ENCODE results near the gene ASPM. TPM values are rescaled to one million over a fixed set of nuclear protein-coding genes. Genes with fewer than 3 reads are reported as not detected.

Gene ASPM
- total RNA-seq, 2 experiments from 2014 or later: 92.8 to 104 TPM

- DNase-seq: no peak
- peaks cover 68% of the 10 kb centered on the region for H3K36me3 Mint-ChIP-seq (ENCODE audit: low read depth)
These were observed 7.3 kb downstream of the ASPM start for GRCh38 chr1:197139169-197139568.

GRCh38 chr1:197137322-197137721, 9.1 kb downstream of the ASPM start:
- no peak for DNase-seq
- CTCF ChIA-PET: no interaction called here
- peaks cover 43% of the 10 kb centered on the region for H3K4me1 Mint-ChIP-seq
- peaks cover 63% of the 10 kb centered on the region for H3K36me3 Mint-ChIP-seq (ENCODE audit: low read depth)
- H3K9me3 Mint-ChIP-seq: no peaks in the 10 kb centered on the region
- POLR2A ChIA-PET: no interaction called here
- H3K4me3 Mint-ChIP-seq: no peak overlapping the region
- no peaks in the 10 kb centered on the region for H3K27me3 Mint-ChIP-seq
- H3K27ac Mint-ChIP-seq: peak overlapping the region; percentile 36

More at GRCh38 chr1:197139169-197139568, 7.3 kb downstream of the ASPM start:
- H3K27ac Mint-ChIP-seq: no peak overlapping the region
- no peak overlapping the region for H3K4me3 Mint-ChIP-seq
- CTCF ChIA-PET: no interaction called here
- POLR2A ChIA-PET: no interaction called here
- no peaks in the 10 kb centered on the region for H3K27me3 Mint-ChIP-seq
- peaks cover 57% of the 10 kb centered on the region for H3K4me1 Mint-ChIP-seq
- H3K9me3 Mint-ChIP-seq: no peaks in the 10 kb centered on the region

GRCh38 chr1:197130677-197131304, 15.7 kb downstream of the ASPM start:
- Mint-ChIP-seq H3K36me3 (ENCODE audit: low read depth) (peaks cover 60% of the 10 kb centered on the region), H3K27me3 (no peaks in the 10 kb centered on the region), H3K9me3 (no peaks in the 10 kb centered on the region), H3K4me1 (peaks cover 7% of the 10 kb centered on the region), H3K27ac (no peak overlapping the region), H3K4me3 (no peak overlapping the region)
- ChIA-PET POLR2A (interaction anchor here (0.5 kb wide), 1 partner anchor 15 kb away, joined by 3 read pairs; no protein-coding TSS in a partner anchor), CTCF (interaction anchor here (0.8 kb wide), 1 partner anchor 12 kb away, joined by 3 read pairs; no protein-coding TSS in a partner anchor)
- no peak for DNase-seq

- H3K27me3 Mint-ChIP-seq: no peaks in the 10 kb centered on the region
These were observed 16.8 kb downstream of the ASPM start for GRCh38 chr1:197129698-197130097.

GRCh38 chr1:197127246-197127912, 19.1 kb downstream of the ASPM start:
- POLR2A ChIA-PET: no interaction called here
- Mint-ChIP-seq H3K36me3 (ENCODE audit: low read depth) (peaks cover 62% of the 10 kb centered on the region), H3K4me1 (peaks cover 1% of the 10 kb centered on the region), H3K27me3 (no peaks in the 10 kb centered on the region), H3K4me3 (no peak overlapping the region), H3K27ac (no peak overlapping the region), H3K9me3 (no peaks in the 10 kb centered on the region)
- no peak for DNase-seq
- CTCF ChIA-PET: interaction anchor here (1.0 kb wide), 1 partner anchor 26 kb away, joined by 3 read pairs; no protein-coding TSS in a partner anchor

More at GRCh38 chr1:197129698-197130097, 16.8 kb downstream of the ASPM start:
- DNase-seq: no peak
- Mint-ChIP-seq H3K36me3 (ENCODE audit: low read depth) (peaks cover 64% of the 10 kb centered on the region), H3K27ac (peak overlapping the region; percentile 68), H3K4me3 (no peak overlapping the region), H3K4me1 (peaks cover 5% of the 10 kb centered on the region), H3K9me3 (no peaks in the 10 kb centered on the region)
- ChIA-PET POLR2A (no interaction called here), CTCF (no interaction called here)

GRCh38 chr1:197126691-197127090, 19.8 kb downstream of the ASPM start:
- H3K4me1 Mint-ChIP-seq: peaks cover 1% of the 10 kb centered on the region
- CTCF ChIA-PET: interaction anchor here (1.0 kb wide), 1 partner anchor 25 kb away, joined by 3 read pairs; no protein-coding TSS in a partner anchor

GRCh38 chr1:197124376-197124775, 22.1 kb downstream of the ASPM start:
- Mint-ChIP-seq H3K4me3 (no peak overlapping the region), H3K4me1 (peaks cover 3% of the 10 kb centered on the region), H3K27me3 (no peaks in the 10 kb centered on the region), H3K9me3 (no peaks in the 10 kb centered on the region), H3K27ac (no peak overlapping the region), H3K36me3 (ENCODE audit: low read depth) (peaks cover 60% of the 10 kb centered on the region)
- ChIA-PET CTCF (no interaction called here), POLR2A (no interaction called here)
- no peak for DNase-seq

More at GRCh38 chr1:197126691-197127090, 19.8 kb downstream of the ASPM start:
- DNase-seq: no peak
- no peaks in the 10 kb centered on the region for H3K9me3 Mint-ChIP-seq
- peak overlapping the region; percentile 13 for H3K27ac Mint-ChIP-seq
- H3K36me3 Mint-ChIP-seq (ENCODE audit: low read depth): peaks cover 68% of the 10 kb centered on the region
- no peak overlapping the region for H3K4me3 Mint-ChIP-seq
- no peaks in the 10 kb centered on the region for H3K27me3 Mint-ChIP-seq
- POLR2A ChIA-PET: no interaction called here

GRCh38 chr1:197116156-197116555, 30.3 kb downstream of the ASPM start:
- DNase-seq: no peak
- CTCF ChIA-PET: no interaction called here
- Mint-ChIP-seq H3K27me3 (no peaks in the 10 kb centered on the region), H3K36me3 (ENCODE audit: low read depth) (peaks cover 68% of the 10 kb centered on the region), H3K4me1 (peaks cover 3% of the 10 kb centered on the region), H3K27ac (no peak overlapping the region), H3K4me3 (no peak overlapping the region), H3K9me3 (no peaks in the 10 kb centered on the region)
- POLR2A ChIA-PET: no interaction called here

- ChIA-PET POLR2A (no interaction called here), CTCF (no interaction called here)
- H3K27ac Mint-ChIP-seq: no peak overlapping the region
- peaks cover 12% of the 10 kb centered on the region for H3K4me1 Mint-ChIP-seq
- H3K36me3 Mint-ChIP-seq (ENCODE audit: low read depth): peaks cover 84% of the 10 kb centered on the region
- no peak overlapping the region for H3K4me3 Mint-ChIP-seq
- H3K27me3 Mint-ChIP-seq: no peaks in the 10 kb centered on the region
- no peaks in the 10 kb centered on the region for H3K9me3 Mint-ChIP-seq
- no peak for DNase-seq
These were observed 39.6 kb downstream of the ASPM start for GRCh38 chr1:197106869-197107268.

GRCh38 chr1:197103300-197103699, 43.2 kb downstream of the ASPM start:
- DNase-seq: no peak
- Mint-ChIP-seq H3K36me3 (ENCODE audit: low read depth) (peaks cover 79% of the 10 kb centered on the region), H3K27ac (no peak overlapping the region), H3K27me3 (no peaks in the 10 kb centered on the region), H3K4me3 (no peak overlapping the region), H3K9me3 (peaks cover 2% of the 10 kb centered on the region), H3K4me1 (peaks cover 25% of the 10 kb centered on the region)
- CTCF ChIA-PET: interaction anchor here (0.7 to 1.8 kb wide), 4 partner anchors 9 to 18 kb away, joined by 3 to 5 read pairs (median 3); no protein-coding TSS in a partner anchor
- POLR2A ChIA-PET: no interaction called here

GRCh38 chr1:197101978-197102377, 44.5 kb downstream of the ASPM start:
- no peak for DNase-seq
- Mint-ChIP-seq H3K4me1 (peaks cover 25% of the 10 kb centered on the region), H3K9me3 (peaks cover 2% of the 10 kb centered on the region), H3K27ac (no peak overlapping the region), H3K36me3 (ENCODE audit: low read depth) (peaks cover 72% of the 10 kb centered on the region), H3K27me3 (no peaks in the 10 kb centered on the region), H3K4me3 (no peak overlapping the region)
- CTCF ChIA-PET: interaction anchor here (0.8 to 1.0 kb wide), 2 partner anchors 20 to 25 kb away, joined by 3 read pairs; no protein-coding TSS in a partner anchor
- POLR2A ChIA-PET: no interaction called here

- no peak overlapping the region for H3K4me3 Mint-ChIP-seq
- H3K4me1 Mint-ChIP-seq: peaks cover 23% of the 10 kb centered on the region
- peaks cover 2% of the 10 kb centered on the region for H3K9me3 Mint-ChIP-seq
- CTCF ChIA-PET: interaction anchor here (0.6 to 1.2 kb wide), 2 partner anchors 12 to 19 kb away, joined by 3 read pairs; no protein-coding TSS in a partner anchor
- POLR2A ChIA-PET: no interaction called here
- H3K27ac Mint-ChIP-seq: peak overlapping the region; percentile 33
- no peaks in the 10 kb centered on the region for H3K27me3 Mint-ChIP-seq
- no peak for DNase-seq
- H3K36me3 Mint-ChIP-seq (ENCODE audit: low read depth): peaks cover 59% of the 10 kb centered on the region
These were observed 45.8 kb downstream of the ASPM start for GRCh38 chr1:197100677-197101076.

GRCh38 chr1:197099444-197099843, 47.0 kb downstream of the ASPM start:
- POLR2A ChIA-PET: no interaction called here

More at GRCh38 chr1:197099444-197099843, 47.0 kb downstream of the ASPM start:
- CTCF ChIA-PET: interaction anchor here (1.2 kb wide), 1 partner anchor 11 kb away, joined by 3 read pairs; no protein-coding TSS in a partner anchor
- H3K9me3 Mint-ChIP-seq: peaks cover 2% of the 10 kb centered on the region
- DNase-seq: no peak
- H3K36me3 Mint-ChIP-seq (ENCODE audit: low read depth): peaks cover 59% of the 10 kb centered on the region
- no peak overlapping the region for H3K27ac Mint-ChIP-seq
- H3K4me3 Mint-ChIP-seq: no peak overlapping the region
- H3K27me3 Mint-ChIP-seq: no peaks in the 10 kb centered on the region
- H3K4me1 Mint-ChIP-seq: peaks cover 25% of the 10 kb centered on the region

Data from activated CD4-positive, alpha-beta T cell treated with anti-CD3 and anti-CD28 coated beads, Interleukin-2, amount 10 ng/mL, durations not matched to agents 7 days and 5 days (primary cell).